ENCODE data around the gene MFAP2. TPM values are rescaled to one million over a fixed set of nuclear protein-coding genes. Genes with fewer than 3 reads are reported as not detected.
A peak's percentile ranks its signal among the peaks of the same experiment; 100 is the strongest.

The MFAP2 gene
- total and polyA plus RNA-seq, 2 of the 8 experiments (the other 6 are each of a cell fraction or from before 2014, with no cell fraction given) = 172 to 326 TPM

DNA sequence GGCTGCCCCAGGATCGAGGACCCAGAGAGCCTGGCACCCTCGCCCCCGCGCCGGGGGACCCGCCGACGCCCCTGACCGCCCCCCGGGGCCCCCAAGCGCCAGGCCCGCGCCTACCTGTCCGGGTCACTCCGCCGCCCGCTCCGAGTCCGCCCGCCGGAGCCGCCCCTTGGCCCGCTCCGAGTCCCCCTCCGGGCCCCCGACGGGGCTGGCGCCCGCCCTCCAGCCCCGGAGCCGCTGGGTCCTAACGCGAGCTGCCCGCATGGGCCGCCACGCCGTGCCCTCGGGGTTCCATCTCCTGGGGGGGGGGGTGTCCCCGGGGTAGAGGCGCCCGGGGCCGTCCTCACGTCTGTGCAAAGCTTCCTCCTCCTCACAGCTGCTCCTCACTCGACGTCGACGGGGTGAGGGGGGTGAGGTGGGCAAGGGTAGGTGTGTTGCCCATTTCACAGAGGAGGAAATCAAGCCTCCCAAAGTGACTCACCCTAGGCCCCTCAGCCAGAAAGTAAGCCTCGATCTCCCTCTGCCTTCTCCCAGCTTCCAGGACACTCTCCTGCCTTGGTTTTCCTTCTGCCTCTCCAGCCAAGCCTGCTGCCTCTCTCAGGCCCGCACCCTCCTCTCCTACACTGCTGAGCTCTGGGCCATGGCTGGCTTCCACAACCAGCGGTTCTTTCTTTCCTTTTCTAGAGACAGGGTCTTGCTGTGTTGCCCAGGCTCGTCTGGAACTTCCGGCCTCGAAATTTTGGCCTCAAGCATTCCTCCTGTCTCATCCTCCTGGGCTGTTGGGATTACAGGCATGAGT, at the start of gene MFAP2 (continued):
- TF ChIP-seq, protein P1, sequence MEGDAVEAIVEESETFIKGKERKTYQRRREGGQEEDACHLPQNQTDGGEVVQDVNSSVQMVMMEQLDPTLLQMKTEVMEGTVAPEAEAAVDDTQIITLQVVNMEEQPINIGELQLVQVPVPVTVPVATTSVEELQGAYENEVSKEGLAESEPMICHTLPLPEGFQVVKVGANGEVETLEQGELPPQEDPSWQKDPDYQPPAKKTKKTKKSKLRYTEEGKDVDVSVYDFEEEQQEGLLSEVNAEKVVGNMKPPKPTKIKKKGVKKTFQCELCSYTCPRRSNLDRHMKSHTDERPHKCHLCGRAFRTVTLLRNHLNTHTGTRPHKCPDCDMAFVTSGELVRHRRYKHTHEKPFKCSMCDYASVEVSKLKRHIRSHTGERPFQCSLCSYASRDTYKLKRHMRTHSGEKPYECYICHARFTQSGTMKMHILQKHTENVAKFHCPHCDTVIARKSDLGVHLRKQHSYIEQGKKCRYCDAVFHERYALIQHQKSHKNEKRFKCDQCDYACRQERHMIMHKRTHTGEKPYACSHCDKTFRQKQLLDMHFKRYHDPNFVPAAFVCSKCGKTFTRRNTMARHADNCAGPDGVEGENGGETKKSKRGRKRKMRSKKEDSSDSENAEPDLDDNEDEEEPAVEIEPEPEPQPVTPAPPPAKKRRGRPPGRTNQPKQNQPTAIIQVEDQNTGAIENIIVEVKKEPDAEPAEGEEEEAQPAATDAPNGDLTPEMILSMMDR (IDR thresholded peaks at IDR 0.05; ENCODE audit: control extremely low read depth in 1 of 3, insufficient read depth in 1 of 3, low read depth in 1 of 3, low read length in 3 of 3) = no peak
- TF ChIP-seq KDM1A (IDR thresholded peaks at IDR 0.05; ENCODE audit: borderline replicate concordance, low read length) (peak; percentile 98), ASH2L (IDR thresholded peaks at IDR 0.05; ENCODE audit: low read length) (peak; percentile 33), NRF1 (IDR thresholded peaks at IDR 0.05; ENCODE audit: low read depth, low read length) (no peak), TCF12 (IDR thresholded peaks at IDR 0.05; ENCODE audit: low read depth, low read length) (no peak), EZH2 (IDR thresholded peaks at IDR 0.05; ENCODE audit: low read depth, low read length, severe bottlenecking) (no peak), POLR2AphosphoS5 (IDR thresholded peaks at IDR 0.05; ENCODE audit: low read depth, low read length) (no peak; the same call in 1 of the 2 replicates), RXRA (IDR thresholded peaks at IDR 0.05; ENCODE audit: insufficient read depth, low read depth, low read length) (no peak), SUZ12 (IDR thresholded peaks at IDR 0.05; ENCODE audit: low read length) (no peak)
- TF ChIP-seq, protein P2, sequence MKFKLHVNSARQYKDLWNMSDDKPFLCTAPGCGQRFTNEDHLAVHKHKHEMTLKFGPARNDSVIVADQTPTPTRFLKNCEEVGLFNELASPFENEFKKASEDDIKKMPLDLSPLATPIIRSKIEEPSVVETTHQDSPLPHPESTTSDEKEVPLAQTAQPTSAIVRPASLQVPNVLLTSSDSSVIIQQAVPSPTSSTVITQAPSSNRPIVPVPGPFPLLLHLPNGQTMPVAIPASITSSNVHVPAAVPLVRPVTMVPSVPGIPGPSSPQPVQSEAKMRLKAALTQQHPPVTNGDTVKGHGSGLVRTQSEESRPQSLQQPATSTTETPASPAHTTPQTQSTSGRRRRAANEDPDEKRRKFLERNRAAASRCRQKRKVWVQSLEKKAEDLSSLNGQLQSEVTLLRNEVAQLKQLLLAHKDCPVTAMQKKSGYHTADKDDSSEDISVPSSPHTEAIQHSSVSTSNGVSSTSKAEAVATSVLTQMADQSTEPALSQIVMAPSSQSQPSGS (IDR thresholded peaks at IDR 0.05; ENCODE audit: low read length) = no peak
